K562 (cell line): Measurements from ENCODE around the gene EXOC3L1. TPM values are rescaled to one million over a fixed set of nuclear protein-coding genes. Genes with fewer than 3 reads are reported as not detected.

ENCODE experiments used
- BCL6 ChIP-seq: fragments of 250-450 bp; sonication (Bioruptor Pico); IDR thresholded peaks from 2 replicates; pipeline ENCODE4 v1.4.0; 2020
- BRF1 ChIP-seq: IDR thresholded peaks from 3 replicates; pipeline ENCODE4 v1.6.1; 2011; ENCODE audit warnings: borderline replicate concordance, mild to moderate bottlenecking; ENCODE audit not compliant: insufficient read length; ENCODE audit errors: extremely low read depth
- CTBP1 ChIP-seq: fragments of 450-650 bp; IDR thresholded peaks from 2 replicates; pipeline ENCODE4 v1.6.1; 2016; ENCODE audit warnings: borderline replicate concordance
- ETV1 ChIP-seq: fragments of 450-650 bp; conservative IDR thresholded peaks from 2 replicates; pipeline ENCODE4 v1.6.1; 2016; ENCODE audit warnings: missing genetic modification characterization, control low read depth, low read depth, missing compliant biosample characterization
- GTF2B ChIP-seq: IDR thresholded peaks from 2 replicates; pipeline ENCODE4 v1.6.1; 2011; ENCODE audit not compliant: insufficient read length; ENCODE audit errors: extremely low read depth
- HDAC2 ChIP-seq: fragments of 450-650 bp; IDR thresholded peaks from 2 replicates; pipeline ENCODE4 v1.6.1; 2016; ENCODE audit warnings: mild to moderate bottlenecking
- HNRNPL ChIP-seq: fragments of 200-400 bp; formaldehyde crosslinking; IDR thresholded peaks from 2 replicates; pipeline ENCODE4 v1.6.1; 2017; ENCODE audit warnings: low read depth, mild to moderate bottlenecking, low read length
- MCM3 ChIP-seq: fragments of 450-650 bp; IDR thresholded peaks from 2 replicates; pipeline ENCODE4 v1.6.1; 2016
- MEF2D ChIP-seq: conservative IDR thresholded peaks from 2 replicates; pipeline ENCODE4 v1.6.1; 2016; ENCODE audit warnings: low read depth, missing genetic modification characterization, missing compliant biosample characterization
- NRF1 ChIP-seq, 2 experiments: fragments of 450-650 bp; IDR thresholded peaks in 1 of 2; conservative IDR thresholded peaks in 1 of 2; 2 replicates each; pipeline ENCODE4 v1.6.1; 2014; ENCODE audit warnings: mild to moderate bottlenecking in 2 of 2
- PTRF ChIP-seq: fragments of 450-650 bp; IDR thresholded peaks from 2 replicates; pipeline ENCODE4 v1.6.1; 2016; ENCODE audit warnings: mild to moderate bottlenecking, missing genetic modification characterization, missing compliant biosample characterization
- PTTG1 ChIP-seq: fragments of 450-650 bp; IDR thresholded peaks from 2 replicates; pipeline ENCODE4 v1.6.1; 2016; ENCODE audit warnings: low read depth, mild to moderate bottlenecking, missing genetic modification characterization, missing compliant biosample characterization
- TAF15 ChIP-seq: fragments of 200-400 bp; formaldehyde crosslinking; IDR thresholded peaks from 2 replicates; pipeline ENCODE4 v1.6.1; 2017; ENCODE audit warnings: mild to moderate bottlenecking, low read depth, low read length, moderate library complexity
- TEAD4 ChIP-seq, 2 experiments: sonication (generic) in 1 of 2; formaldehyde crosslinking in 1 of 2; IDR thresholded peaks; 2 replicates each; pipeline versions ENCODE4 v1.6.1 to v1.8.0; 2012 to 2022; ENCODE audit warnings: borderline replicate concordance in 1 of 2, inconsistent platforms in 1 of 2, low read length in 1 of 2, mild to moderate bottlenecking in 1 of 2, missing genetic modification reagents in 1 of 2
- THRAP3 ChIP-seq: fragments of 450-650 bp; IDR thresholded peaks from 2 replicates; pipeline ENCODE4 v1.6.1; 2016; ENCODE audit warnings: mild to moderate bottlenecking, inconsistent platforms, borderline replicate concordance
- ZFP30 ChIP-seq: fragments of 250-450 bp; sonication (Bioruptor Pico); IDR thresholded peaks from 2 replicates; pipeline ENCODE4 v1.8.0; 2022; ENCODE audit warnings: moderate library complexity, mild to moderate bottlenecking, inconsistent platforms, borderline replicate concordance
- ZNF140 ChIP-seq: fragments of 250-450 bp; sonication (Bioruptor Pico); IDR thresholded peaks from 2 replicates; pipeline ENCODE4 v1.8.0; 2021; ENCODE audit warnings: moderate library complexity, mild to moderate bottlenecking, inconsistent platforms
- ZNF232 ChIP-seq: sonication (generic); formaldehyde crosslinking; IDR thresholded peaks from 2 replicates; pipeline ENCODE4 v1.8.0; 2022; ENCODE audit warnings: mild to moderate bottlenecking, missing genetic modification reagents
- ZNF253 ChIP-seq: fragments of 250-450 bp; sonication (Bioruptor Pico); conservative IDR thresholded peaks from 2 replicates; pipeline ENCODE4 v1.6.1; 2021; ENCODE audit warnings: mild to moderate bottlenecking
- ZNF384 ChIP-seq: IDR thresholded peaks from 2 replicates; pipeline ENCODE4 v1.6.1; 2012; ENCODE audit warnings: low read depth, low read length, improper control_type of control experiment
- ZNF740 ChIP-seq, 3 experiments: fragments of 200-800 bp in 1 of 3; sonication (Bioruptor generic) in 1 of 3; sonication (generic) in 1 of 3; formaldehyde crosslinking in 1 of 3; IDR thresholded peaks; 2 replicates each; pipeline versions ENCODE4 v1.6.1 to v1.8.0; 2016 to 2022; ENCODE audit warnings: mild to moderate bottlenecking in 2 of 3, missing compliant biosample characterization in 2 of 3, missing genetic modification characterization in 2 of 3, missing genetic modification reagents in 1 of 3
- polyA plus RNA-seq, 8 experiments: library from polyadenylated mRNA; depleted of rRNA in 4 of 8; stranded (reverse) in 5 of 8; unstranded in 3 of 8; fragments of >200 nt; fragmentation: Nextera tagmentation in 2 of 8; fragmentation: Illumina TruSeq in 1 of 8; extraction: Ambion mirVana in 2 of 8; extraction: Trizol in 1 of 8; gene quantifications; 2 replicates each; pipeline versions ENCODE4 v1.2.1 to v1.2.3, GENCODE V29; 2011 to 2014; ENCODE audit warnings: inconsistent platforms in 1 of 8, missing spikeins in 1 of 8
- total RNA-seq, 7 experiments: library from RNA; depleted of rRNA in 6 of 7; stranded (reverse); fragments of >200 nt in 6 of 7; fragmentation: Illumina TruSeq in 2 of 7; extraction: Trizol in 2 of 7; gene quantifications; 2 replicates each; pipeline versions ENCODE4 v1.2.1 to v1.2.3, GENCODE V29; 2011 to 2021; ENCODE audit warnings: low replicate concordance in 1 of 7
- TF ChIP-seq, protein P1 (sequence below): sonication (generic); formaldehyde crosslinking; IDR thresholded peaks from 2 replicates; pipeline ENCODE4 v1.8.0; 2023; ENCODE audit warnings: mild to moderate bottlenecking, missing genetic modification reagents
- TF ChIP-seq, protein P2 (sequence below): sonication (generic); formaldehyde crosslinking; IDR thresholded peaks from 2 replicates; pipeline ENCODE4 v1.8.0; 2022; ENCODE audit warnings: mild to moderate bottlenecking, low read depth, missing genetic modification reagents

EXOC3L1 gene
- total and polyA plus RNA-seq, 9 of the 15 experiments (the other 6 are each of a cell fraction or from before 2014, with no cell fraction given) = 0.08 TPM; not detected in 8

DNA sequence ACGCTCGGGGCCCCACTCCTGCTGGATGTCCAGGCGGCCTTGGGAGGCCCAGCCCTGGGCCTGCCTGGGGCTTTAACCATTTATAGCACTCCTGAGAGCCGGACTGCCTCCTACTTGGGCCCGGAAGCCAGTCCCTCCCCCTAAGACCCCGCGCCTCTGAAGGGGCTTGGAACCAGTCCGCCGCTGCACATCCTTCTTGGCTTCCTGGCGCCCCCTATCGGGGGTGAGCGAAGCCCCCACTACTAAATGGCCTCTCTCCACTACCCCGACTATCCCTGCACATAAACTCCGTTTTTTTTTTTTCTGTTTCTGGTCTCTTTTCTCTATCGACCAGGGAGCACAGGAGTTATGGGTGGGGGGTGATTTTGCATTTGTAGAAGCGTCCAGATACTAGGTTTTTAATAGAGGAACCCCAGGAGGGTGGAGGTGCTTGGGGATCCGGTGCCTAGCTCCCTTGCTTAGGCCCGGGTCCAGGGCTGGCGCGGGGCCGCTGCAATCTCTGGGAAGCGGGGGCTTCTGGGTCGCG, 20.2 kb downstream of the EXOC3L1 start (continued):
- no peak for TF ChIP-seq ZNF740 (CRISPR knock-in tag; IDR thresholded peaks at IDR 0.05)
- TF ChIP-seq ZNF740 (tag; IDR thresholded peaks at IDR 0.05) = no peak
- TF ChIP-seq TEAD4 (IDR thresholded peaks at IDR 0.05; ENCODE audit: low read length) = no peak
- TF ChIP-seq TEAD4 (CRISPR knock-in tag; IDR thresholded peaks at IDR 0.05; ENCODE audit: borderline replicate concordance) = no peak
- no peak for TF ChIP-seq PTTG1 (tag)
- no peak for TF ChIP-seq TAF15
- 0 out of 2 replicates have a peak, but pooled peaks have one; percentile 15 for TF ChIP-seq HDAC2
- no peak for TF ChIP-seq BRF1
- TF ChIP-seq ZNF232 (CRISPR knock-in tag) = no peak
- TF ChIP-seq ZNF140 = no peak
- no peak for TF ChIP-seq GTF2B
- no peak for TF ChIP-seq ZNF253 (CRISPR knock-in tag)
- no peak for TF ChIP-seq CTBP1
- no peak for TF ChIP-seq HNRNPL
- TF ChIP-seq, protein P1, sequence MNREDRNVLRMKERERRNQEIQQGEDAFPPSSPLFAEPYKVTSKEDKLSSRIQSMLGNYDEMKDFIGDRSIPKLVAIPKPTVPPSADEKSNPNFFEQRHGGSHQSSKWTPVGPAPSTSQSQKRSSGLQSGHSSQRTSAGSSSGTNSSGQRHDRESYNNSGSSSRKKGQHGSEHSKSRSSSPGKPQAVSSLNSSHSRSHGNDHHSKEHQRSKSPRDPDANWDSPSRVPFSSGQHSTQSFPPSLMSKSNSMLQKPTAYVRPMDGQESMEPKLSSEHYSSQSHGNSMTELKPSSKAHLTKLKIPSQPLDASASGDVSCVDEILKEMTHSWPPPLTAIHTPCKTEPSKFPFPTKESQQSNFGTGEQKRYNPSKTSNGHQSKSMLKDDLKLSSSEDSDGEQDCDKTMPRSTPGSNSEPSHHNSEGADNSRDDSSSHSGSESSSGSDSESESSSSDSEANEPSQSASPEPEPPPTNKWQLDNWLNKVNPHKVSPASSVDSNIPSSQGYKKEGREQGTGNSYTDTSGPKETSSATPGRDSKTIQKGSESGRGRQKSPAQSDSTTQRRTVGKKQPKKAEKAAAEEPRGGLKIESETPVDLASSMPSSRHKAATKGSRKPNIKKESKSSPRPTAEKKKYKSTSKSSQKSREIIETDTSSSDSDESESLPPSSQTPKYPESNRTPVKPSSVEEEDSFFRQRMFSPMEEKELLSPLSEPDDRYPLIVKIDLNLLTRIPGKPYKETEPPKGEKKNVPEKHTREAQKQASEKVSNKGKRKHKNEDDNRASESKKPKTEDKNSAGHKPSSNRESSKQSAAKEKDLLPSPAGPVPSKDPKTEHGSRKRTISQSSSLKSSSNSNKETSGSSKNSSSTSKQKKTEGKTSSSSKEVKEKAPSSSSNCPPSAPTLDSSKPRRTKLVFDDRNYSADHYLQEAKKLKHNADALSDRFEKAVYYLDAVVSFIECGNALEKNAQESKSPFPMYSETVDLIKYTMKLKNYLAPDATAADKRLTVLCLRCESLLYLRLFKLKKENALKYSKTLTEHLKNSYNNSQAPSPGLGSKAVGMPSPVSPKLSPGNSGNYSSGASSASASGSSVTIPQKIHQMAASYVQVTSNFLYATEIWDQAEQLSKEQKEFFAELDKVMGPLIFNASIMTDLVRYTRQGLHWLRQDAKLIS (CRISPR knock-in tag) = no peak
- no peak for TF ChIP-seq BCL6 (CRISPR knock-in tag)
- no peak for TF ChIP-seq MEF2D (tag)
- no peak for TF ChIP-seq ZFP30 (CRISPR knock-in tag)
- TF ChIP-seq NRF1 (conservative IDR thresholded peaks at IDR 0.05 in 1 of 2, IDR thresholded peaks at IDR 0.05 in 1 of 2) = no peak
- TF ChIP-seq ETV1 (tag) = no peak
- peak; percentile 59; the same call in 1 of the 2 replicates for TF ChIP-seq ZNF384
- no peak for TF ChIP-seq MCM3
- TF ChIP-seq PTRF = no peak
- TF ChIP-seq, protein P2, sequence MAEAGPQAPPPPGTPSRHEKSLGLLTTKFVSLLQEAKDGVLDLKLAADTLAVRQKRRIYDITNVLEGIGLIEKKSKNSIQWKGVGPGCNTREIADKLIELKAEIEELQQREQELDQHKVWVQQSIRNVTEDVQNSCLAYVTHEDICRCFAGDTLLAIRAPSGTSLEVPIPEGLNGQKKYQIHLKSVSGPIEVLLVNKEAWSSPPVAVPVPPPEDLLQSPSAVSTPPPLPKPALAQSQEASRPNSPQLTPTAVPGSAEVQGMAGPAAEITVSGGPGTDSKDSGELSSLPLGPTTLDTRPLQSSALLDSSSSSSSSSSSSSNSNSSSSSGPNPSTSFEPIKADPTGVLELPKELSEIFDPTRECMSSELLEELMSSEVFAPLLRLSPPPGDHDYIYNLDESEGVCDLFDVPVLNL (CRISPR knock-in tag) = no peak
- no peak for TF ChIP-seq THRAP3
